B cell (primary cell): ENCODE measurements around the gene SMIM10L2A.

Source experiments
- CTCF ChIP-seq: fragments of 200-600 bp; IDR thresholded peaks from one replicate; pipeline ENCODE4 v1.8.0; 2022; ENCODE audit warnings: antibody characterized with exemption, mild to moderate bottlenecking
- EZH2 ChIP-seq: IDR thresholded peaks from 2 replicates; pipeline ENCODE4 v1.6.1; 2012; ENCODE audit warnings: borderline replicate concordance, low read depth, mild to moderate bottlenecking, moderate library complexity, low read length; ENCODE audit not compliant: insufficient read depth, poor library complexity, severe bottlenecking

- TF ChIP-seq CTCF (no peak), EZH2 (no peak)
These were observed 10.7 kb upstream of the SMIM10L2A start for GRCh38 chrX:135410861-135411627.
